GM12892 (cell line): ENCODE results near the gene FBH1.

Experiments used
- POLR2A ChIP-seq: IDR thresholded peaks from 2 replicates; pipeline ENCODE4 v1.6.1; 2011; ENCODE audit warnings: low read depth, low read length, control low read depth
- POLR2AphosphoS5 ChIP-seq: IDR thresholded peaks from 2 replicates; pipeline ENCODE4 v1.6.1; 2011; ENCODE audit warnings: low read depth, low read length, control low read depth

GRCh38 chr10:5887641-5888040 lies 2.4 kb upstream of the FBH1 start:
- TF ChIP-seq POLR2A (no peak), POLR2AphosphoS5 (no peak)
